HFF-Myc (cell line): ENCODE results near the gene SCG5.

Source experiments
- DNase-seq: peaks from one replicate; pipeline ENCODE4 v3.0.0-alpha.2; 2011; ENCODE audit warnings: low read depth; ENCODE audit errors: extremely low read depth
- H3K4me3 ChIP-seq: replicated peaks from 2 replicates; pipeline ENCODE4 v1.5.1; 2011; ENCODE audit warnings: low read depth, mild to moderate bottlenecking, control low read depth, low read length
- CTCF ChIP-seq: IDR thresholded peaks from 2 replicates; pipeline ENCODE4 v1.5.1; 2012; ENCODE audit warnings: mild to moderate bottlenecking, low read depth, low read length, control low read depth; ENCODE audit errors: missing control alignments

The SCG5 gene

GRCh38 chr15:32716915-32717425 is 75.5 kb downstream of the SCG5 start:
- TF ChIP-seq CTCF, result no peak
- peak overlapping the region; percentile 59 for H3K4me3 ChIP-seq
- DNase-seq, result no peak

DNA sequence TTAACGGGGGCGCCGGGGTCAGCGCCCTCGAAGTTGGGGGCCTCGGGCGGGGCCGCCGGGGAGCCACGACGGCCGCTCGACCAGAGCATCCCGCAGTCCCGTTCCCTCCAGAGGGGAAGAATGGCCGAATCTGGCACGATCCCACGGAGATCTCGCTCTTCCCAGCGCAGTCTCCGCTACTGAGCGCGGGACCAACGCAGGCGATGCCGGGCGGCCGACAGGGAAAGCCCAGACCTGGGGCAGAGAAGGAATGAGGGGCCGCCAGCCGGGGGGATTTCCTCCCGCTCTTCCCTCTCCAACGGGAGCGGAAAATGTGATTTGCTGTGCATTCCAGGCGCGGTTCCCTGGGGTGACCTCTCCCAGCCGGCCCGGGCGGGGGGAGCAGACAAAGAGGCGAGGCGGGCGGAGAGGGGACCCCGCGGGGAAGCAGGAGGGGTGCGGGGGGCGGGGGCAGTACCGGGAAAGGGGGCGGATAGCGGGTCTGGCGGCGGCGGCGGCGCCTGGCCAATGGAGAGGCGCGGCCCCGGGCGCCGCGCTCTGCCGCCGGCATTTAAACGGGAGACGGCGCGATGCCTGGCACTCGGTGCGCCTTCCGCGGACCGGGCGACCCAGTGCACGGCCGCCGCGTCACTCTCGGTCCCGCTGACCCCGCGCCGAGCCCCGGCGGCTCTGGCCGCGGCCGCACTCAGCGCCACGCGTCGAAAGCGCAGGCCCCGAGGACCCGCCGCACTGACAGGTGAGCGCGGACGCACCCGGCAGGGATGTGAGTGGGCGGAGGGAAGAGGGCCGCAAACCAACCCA is 76.1 kb downstream of the SCG5 start, which contains the start of gene GREM1:
Gene GREM1 (plus strand): TSS at position 579 of the 801 bp plus-strand sequence. CDS start 12,687 bp downstream, outside the sequence.
- H3K4me3 ChIP-seq, result peak within 1 kb of the TSS; percentile 59
- TF ChIP-seq CTCF, result no peak
- no peak for DNase-seq

DNA sequence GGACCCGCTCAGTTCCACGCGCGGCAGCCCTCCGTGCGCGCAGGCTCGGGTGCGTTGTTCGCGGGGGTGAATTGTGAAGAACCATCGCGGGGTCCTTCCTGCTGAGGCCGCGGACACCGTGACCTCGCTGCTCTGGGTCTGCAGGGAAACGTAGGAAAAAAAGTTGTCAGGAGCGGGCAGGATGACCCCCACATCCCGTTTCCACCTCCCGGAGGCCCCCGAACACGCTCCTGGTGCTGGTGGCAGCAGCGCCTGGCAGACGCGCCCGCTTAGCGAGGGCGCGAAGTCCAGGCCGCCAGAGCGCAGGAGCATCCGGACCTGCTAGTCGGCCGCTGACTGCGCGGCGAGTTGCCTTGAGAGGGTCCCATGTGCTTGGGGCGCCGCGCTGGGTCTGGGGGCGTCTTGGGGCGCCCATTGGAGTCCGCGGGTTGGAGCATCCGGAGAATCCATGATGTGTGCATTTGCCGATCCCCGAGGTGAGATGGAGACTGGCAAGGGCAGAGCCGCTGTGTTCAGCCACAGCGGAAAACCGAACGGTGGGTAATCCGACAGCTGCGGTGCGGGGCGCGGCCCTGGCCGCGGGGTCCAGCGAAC is 76.8 kb downstream of the SCG5 start:
- TF ChIP-seq CTCF, result no peak
- DNase-seq, result no peak
- peak overlapping the region; percentile 59 for H3K4me3 ChIP-seq

DNA sequence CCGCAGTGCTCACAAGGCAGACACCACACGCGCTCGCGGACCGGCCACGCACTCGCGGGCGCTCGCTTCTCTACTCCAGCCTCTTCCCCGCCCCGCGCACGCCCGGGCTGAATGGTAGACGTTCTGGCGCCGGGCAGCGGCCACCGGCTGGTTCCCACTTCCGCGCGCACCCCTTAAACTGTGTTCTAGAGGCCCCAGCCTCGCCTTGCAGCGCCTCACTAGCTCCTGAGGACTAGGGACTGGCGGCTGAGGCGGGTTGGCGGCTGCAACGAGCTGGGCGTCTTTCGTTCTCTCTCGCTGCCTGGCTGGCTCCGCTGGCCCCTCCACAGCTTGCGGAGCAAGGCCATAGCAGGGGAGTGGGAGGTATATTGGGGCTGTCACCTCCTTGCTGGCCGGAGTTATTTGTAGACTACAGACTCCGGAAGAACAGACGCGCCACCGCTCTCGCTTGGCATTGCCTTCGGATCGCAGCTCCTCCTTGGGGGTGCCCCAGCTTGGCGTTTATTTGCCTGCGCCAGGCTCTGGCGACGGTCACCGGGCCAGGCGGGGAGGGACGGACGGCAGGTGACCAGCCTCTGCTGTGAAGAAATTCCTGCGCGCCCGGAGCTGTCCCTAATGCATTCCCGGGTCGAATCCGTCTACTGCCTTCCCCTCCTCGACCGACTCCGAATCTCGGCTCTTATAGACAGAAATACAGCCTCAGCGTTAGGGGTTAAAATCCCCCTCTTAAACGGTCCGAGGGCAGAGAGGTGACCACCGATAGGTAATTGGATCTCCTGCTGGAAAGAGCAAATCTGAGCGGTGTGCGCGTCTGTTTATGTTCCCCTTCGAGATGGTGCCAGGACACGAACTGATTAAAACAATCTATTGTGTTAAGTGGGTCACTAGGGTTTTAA is 77.6 kb downstream of the SCG5 start:
- no peak for DNase-seq
- H3K4me3 ChIP-seq, result peak overlapping the region; percentile 59

DNA sequence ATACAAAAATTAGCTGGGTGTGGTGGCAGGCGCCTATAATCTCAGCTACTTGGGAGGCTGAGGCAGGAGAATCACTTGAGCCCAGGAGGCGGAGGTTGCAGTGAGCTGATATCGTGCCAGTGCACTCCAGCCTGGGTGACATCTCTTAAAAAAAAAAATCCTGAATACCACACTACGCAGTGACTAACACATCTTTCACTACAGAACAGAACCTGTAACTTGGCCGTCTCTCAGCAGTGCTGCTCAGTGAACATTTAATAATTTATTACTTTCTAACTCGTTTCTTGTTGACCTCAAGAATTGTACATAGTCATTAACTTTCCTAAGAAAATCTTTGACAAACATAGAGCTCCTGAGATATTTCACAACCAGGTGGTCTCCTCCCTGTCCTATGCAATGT is 80.1 kb downstream of the SCG5 start:
- TF ChIP-seq CTCF, result no peak
- DNase-seq, result no peak
- H3K4me3 ChIP-seq, result no peak overlapping the region

More for the DNA sequence above, 77.6 kb downstream of the SCG5 start:
- TF ChIP-seq CTCF, result no peak

DNA sequence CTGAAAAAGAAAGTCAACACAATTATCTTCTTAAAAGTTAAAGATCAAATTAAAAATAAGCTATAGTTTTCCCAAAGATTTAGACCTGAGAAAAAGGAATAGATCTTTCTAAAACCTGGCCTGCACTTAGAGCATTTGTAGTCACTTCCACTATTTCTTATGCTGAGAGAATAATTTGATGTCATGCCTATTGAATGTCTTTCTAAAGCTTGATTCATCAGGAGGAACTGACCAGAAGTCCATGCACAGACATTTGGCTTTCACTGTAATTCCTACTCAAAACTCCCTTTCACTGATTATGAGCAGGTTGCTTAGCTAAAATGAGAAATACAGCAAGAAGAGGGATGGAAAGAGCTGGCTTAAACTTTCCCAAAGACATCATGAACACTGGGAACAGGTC is 80.6 kb downstream of the SCG5 start:
- no peak for DNase-seq
- H3K4me3 ChIP-seq, result no peak overlapping the region
- TF ChIP-seq CTCF, result no peak
